HCT116 (cell line): ENCODE data around the gene BIRC6. TPM values are rescaled to one million over a fixed set of nuclear protein-coding genes. Genes with fewer than 3 reads are reported as not detected.
"Not testable (repeated sequence)": the region's sequence is repeated elsewhere in the genome, so short reads cannot be mapped to it uniquely, and the experiment has no call there.

Experiments
- ATAC-seq: fragments of 200-7000 bp; cut with Tn5 transposase; 2 replicates; pipeline ENCODE4 v1.9.1; 2020; ENCODE audit warnings: mild to moderate bottlenecking, moderate library complexity
- BruUV-seq: library from RNA; stranded (reverse); fragments of 400-500 nt; replicated peaks from 2 replicates; lab custom pipeline; 2021; lab: Mats Ljungman, UMichigan
- CTCF ChIA-PET: fragments of 300-600 bp; sonication (Branson Sonifier 250); formaldehyde crosslinking; loops from one replicate; lab custom pipeline; 2021; ENCODE audit warnings: antibody characterized with exemption; lab: Charles Lee
- POLR2A ChIA-PET: fragments of 300-600, 350-600 bp; sonication (Branson Sonifier 250); formaldehyde crosslinking; loops from one replicate; lab custom pipeline; 2021; ENCODE audit warnings: antibody characterized with exemption; lab: Charles Lee
- RAD21 ChIA-PET, 2 experiments: fragments of 300-600 bp; sonication (Branson Sonifier 250); formaldehyde crosslinking; loops; one replicate each; lab custom pipeline; 2023; ENCODE audit warnings: low total read pairs in 2 of 2; ENCODE audit not compliant: uncharacterized antibody in 2 of 2, unreplicated experiment in 2 of 2, low non-redundant PET in 1 of 2; lab: Charles Lee
- DNase-seq: peaks from one replicate; pipeline ENCODE4 v3.0.0-alpha.2; 2010; ENCODE audit warnings: low read depth, low spot score
- H2AFZ ChIP-seq: fragments of 200-600 bp; shearing (Covaris generic), sonication (generic); 2 replicates; pipeline ENCODE4 v1.6.1; 2017; ENCODE audit warnings: low read depth, mixed run types, mixed read lengths, antibody characterized with exemption, low read length; ENCODE audit not compliant: poor library complexity, severe bottlenecking
- H3K27ac ChIP-seq: 2 replicates; pipeline ENCODE4 v1.5.1; 2012; ENCODE audit warnings: low read depth, low read length
- H3K27me3 ChIP-seq: fragments of 200-600 bp; sonication (generic); 2 replicates; pipeline ENCODE4 v1.6.1; 2016; ENCODE audit warnings: mixed run types, low read length, mixed read lengths; ENCODE audit not compliant: insufficient read depth
- H3K36me3 ChIP-seq, 2 experiments: fragments of 200-500 bp in 1 of 2; fragments of 200-600 bp in 1 of 2; sonication (Bioruptor generic) in 1 of 2; sonication (generic) in 1 of 2; 2 replicates each; pipeline versions ENCODE4 v1.5.1 to v1.6.1; 2014 to 2016; ENCODE audit warnings: low read length in 2 of 2, inconsistent platforms in 1 of 2, mixed read lengths in 1 of 2, mixed run types in 1 of 2; ENCODE audit not compliant: insufficient read depth in 2 of 2, control insufficient read depth in 1 of 2
- H3K4me1 ChIP-seq, 2 experiments: fragments of 200-600 bp in 1 of 2; sonication (generic) in 1 of 2; 2 replicates each; pipeline versions ENCODE4 v1.5.1 to v1.6.1; 2012 to 2017; ENCODE audit warnings: low read length in 2 of 2, inconsistent platforms in 1 of 2, mild to moderate bottlenecking in 1 of 2, mixed read lengths in 1 of 2, mixed run types in 1 of 2, moderate library complexity in 1 of 2; ENCODE audit not compliant: insufficient read depth in 2 of 2, control insufficient read depth in 1 of 2
- H3K4me2 ChIP-seq: fragments of 200-600 bp; sonication (generic); 2 replicates; pipeline ENCODE4 v1.6.1; 2017; ENCODE audit warnings: mixed run types, low read length, mixed read lengths
- H3K4me3 ChIP-seq, 2 experiments: fragments of 200-600 bp in 1 of 2; sonication (generic) in 1 of 2; replicated peaks in 1 of 2; 2 replicates each; pipeline ENCODE4 v1.5.1; 2011 to 2016; ENCODE audit warnings: low read length in 2 of 2, control low read depth in 1 of 2, low read depth in 1 of 2, mild to moderate bottlenecking in 1 of 2, mixed read lengths in 1 of 2, mixed run types in 1 of 2
- H3K79me2 ChIP-seq: fragments of 200-600 bp; sonication (generic); 2 replicates; pipeline ENCODE4 v1.6.1; 2017; ENCODE audit warnings: mild to moderate bottlenecking, mixed run types, low read length, moderate library complexity, mixed read lengths; ENCODE audit not compliant: insufficient read depth
- H3K9ac ChIP-seq: fragments of 200-600 bp; sonication (generic); 2 replicates; pipeline ENCODE4 v1.6.1; 2016; ENCODE audit warnings: low read length, mixed read lengths
- H3K9me2 ChIP-seq: fragments of 200-600 bp; sonication (generic), shearing (Covaris generic); 2 replicates; pipeline ENCODE4 v1.6.1; 2017; ENCODE audit warnings: mixed run types, mild to moderate bottlenecking, moderate library complexity; ENCODE audit not compliant: insufficient read depth
- H3K9me3 ChIP-seq, 2 experiments: fragments of 200-500 bp in 1 of 2; fragments of 200-600 bp in 1 of 2; sonication (Bioruptor generic) in 1 of 2; sonication (generic) in 1 of 2; 2 replicates each; pipeline ENCODE4 v1.6.1; 2014 to 2017; ENCODE audit warnings: low read length in 2 of 2, mixed read lengths in 2 of 2, inconsistent platforms in 1 of 2, low read depth in 1 of 2, mild to moderate bottlenecking in 1 of 2, mixed run types in 1 of 2, moderate library complexity in 1 of 2; ENCODE audit not compliant: control insufficient read depth in 1 of 2, insufficient read depth in 1 of 2
- H4K20me1 ChIP-seq: fragments of 200-600 bp; sonication (generic), shearing (Covaris generic); 2 replicates; pipeline ENCODE4 v1.6.1; 2017; ENCODE audit warnings: mixed run types, mild to moderate bottlenecking, moderate library complexity; ENCODE audit not compliant: insufficient read depth
- CTCF ChIP-seq, 3 experiments: fragments of 200-600 bp in 1 of 3; sonication (generic) in 1 of 3; IDR thresholded peaks in 2 of 3; conservative IDR thresholded peaks in 1 of 3; 2 replicates each; pipeline ENCODE4 v1.5.1; 2012 to 2017; ENCODE audit warnings: low read depth in 2 of 3, low read length in 2 of 3, antibody characterized with exemption in 1 of 3, borderline replicate concordance in 1 of 3, control low read depth in 1 of 3, mild to moderate bottlenecking in 1 of 3, mixed read lengths in 1 of 3, mixed run types in 1 of 3, moderate library complexity in 1 of 3; ENCODE audit not compliant: insufficient read depth in 1 of 3
- ELF1 ChIP-seq: IDR thresholded peaks from 2 replicates; pipeline ENCODE4 v1.6.1; 2012; ENCODE audit warnings: low read depth, borderline replicate concordance
- EZH2phosphoT487 ChIP-seq: fragments of 200-600 bp; IDR thresholded peaks from 2 replicates; pipeline ENCODE4 v1.6.1; 2018; ENCODE audit warnings: antibody characterized with exemption, borderline replicate concordance
- POLR2A ChIP-seq: IDR thresholded peaks from 2 replicates; pipeline ENCODE4 v1.7.0; 2011; ENCODE audit warnings: borderline replicate concordance; ENCODE audit not compliant: insufficient read depth, insufficient read length; ENCODE audit errors: extremely low read depth
- RAD21 ChIP-seq: IDR thresholded peaks from 2 replicates; pipeline ENCODE4 v1.6.1; 2012; ENCODE audit warnings: low read depth, mild to moderate bottlenecking
- SRF ChIP-seq: IDR thresholded peaks from 2 replicates; pipeline ENCODE4 v1.6.1; 2012; ENCODE audit warnings: low read depth
- TCF7L2 ChIP-seq: IDR thresholded peaks from 2 replicates; pipeline ENCODE4 v1.7.0; 2011; ENCODE audit warnings: borderline replicate concordance, inconsistent platforms; ENCODE audit not compliant: insufficient read depth, insufficient read length; ENCODE audit errors: extremely low read depth
- YY1 ChIP-seq: IDR thresholded peaks from 2 replicates; pipeline ENCODE4 v1.6.1; 2011; ENCODE audit warnings: low read length, low read depth, moderate library complexity, mild to moderate bottlenecking; ENCODE audit not compliant: insufficient replicate concordance; ENCODE audit errors: extremely low read depth
- intact Hi-C: fragments of 100-400 bp; cut with micrococcal nuclease; formaldehyde crosslinking; loops from 2 replicates; pipeline ENCODE4 v1.10.0; 2022
- total RNA-seq: library from RNA; stranded (reverse); gene quantifications from one replicate; pipeline ENCODE4 v1.2.1, GENCODE V29; 2021; ENCODE audit not compliant: unreplicated experiment

Gene BIRC6
- total RNA-seq, 1 experiment from 2014 or later: 60.7 TPM

GRCh38 chr2:32328679-32329078 is 28.1 kb upstream of the BIRC6 start:
- H3K27ac ChIP-seq, intact Hi-C loops, H3K9ac ChIP-seq: not testable (repeated sequence)

GRCh38 chr2:32329180-32329980 is 27.4 kb upstream of the BIRC6 start:
- POLR2A ChIA-PET, H3K9me2 ChIP-seq, H3K4me2 ChIP-seq, H3K9me3 ChIP-seq, H3K27me3 ChIP-seq, H4K20me1 ChIP-seq, H3K4me1 ChIP-seq, H3K4me3 ChIP-seq, H3K79me2 ChIP-seq, H3K36me3 ChIP-seq, H3K27ac ChIP-seq, DNase-seq, BruUV-seq, ATAC-seq, RAD21 ChIA-PET, CTCF ChIA-PET, intact Hi-C loops, H3K9ac ChIP-seq, H2AFZ ChIP-seq: not testable (repeated sequence)

More at GRCh38 chr2:32328679-32329078, 28.1 kb upstream of the BIRC6 start:
- POLR2A ChIA-PET, ATAC-seq, RAD21 ChIA-PET, H3K4me1 ChIP-seq, H2AFZ ChIP-seq, BruUV-seq, H3K9me3 ChIP-seq, H3K79me2 ChIP-seq, CTCF ChIA-PET, H3K27me3 ChIP-seq, DNase-seq, H3K9me2 ChIP-seq, H3K4me3 ChIP-seq, H3K36me3 ChIP-seq, H4K20me1 ChIP-seq, H3K4me2 ChIP-seq: not testable (repeated sequence)

DNA sequence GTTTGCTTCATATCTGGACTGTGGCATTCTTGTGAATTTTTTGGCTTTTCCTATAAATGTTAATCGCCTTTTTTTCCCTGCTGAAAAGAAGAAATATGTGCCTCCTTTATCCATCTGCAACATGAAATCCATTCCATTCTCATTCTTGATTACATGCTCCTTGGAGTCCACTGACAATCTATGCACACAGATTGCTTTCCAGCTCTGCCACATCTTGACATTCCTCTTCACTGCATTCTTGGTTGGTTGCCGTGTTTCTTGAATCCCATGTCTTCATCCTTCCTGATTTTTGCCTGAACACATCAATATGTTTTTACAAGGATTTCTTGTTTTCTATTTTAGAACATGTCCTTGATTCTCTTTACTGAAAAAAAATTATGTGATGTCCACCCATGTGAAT is 26.7 kb upstream of the BIRC6 start:
- Histone ChIP-seq H3K36me3 (no peaks in the 10 kb centered on the region), H3K9me2 (no peaks in the 10 kb centered on the region), H3K4me2 (no peak overlapping the region), H3K27ac (no peak overlapping the region), H3K27me3 (no peaks in the 10 kb centered on the region), H3K4me3 (no peak overlapping the region), H3K4me1 (no peaks in the 10 kb centered on the region), H3K79me2 (no peaks in the 10 kb centered on the region), H2AFZ (no peak overlapping the region), H4K20me1 (no peaks in the 10 kb centered on the region), H3K9ac (no peak overlapping the region), H3K9me3 (no peaks in the 10 kb centered on the region)
- no peak for ATAC-seq
- no TSS peak for BruUV-seq
- intact Hi-C loops: no loop called here
- DNase-seq: no peak
- ChIA-PET POLR2A (no interaction called here), CTCF (no interaction called here), RAD21 (no interaction called here)
- TF ChIP-seq RAD21: no peak
- no peak for TF ChIP-seq CTCF (IDR thresholded peaks at IDR 0.05 in 2 of 3, conservative IDR thresholded peaks at IDR 0.05 in 1 of 3; ENCODE audit: borderline replicate concordance in 1 of 3, insufficient read depth in 1 of 3, low read depth in 2 of 3, low read length in 2 of 3)
- no peak for TF ChIP-seq POLR2A
- no peak for TF ChIP-seq SRF
- TF ChIP-seq EZH2phosphoT487: no peak
- no peak for TF ChIP-seq YY1
- TF ChIP-seq ELF1: no peak
- no peak for TF ChIP-seq TCF7L2
